NCI-H128 (cell line): Measurements from ENCODE around the gene CAMK1D.
A peak's percentile ranks its signal among the peaks of the same experiment; 100 is the strongest.

Source experiments
- DNase-seq: peaks from one replicate; lab custom pipeline; 2025; ENCODE audit not compliant: unreplicated experiment; lab: John Stamatoyannopoulos, UW

Gene CAMK1D

GRCh38 chr10:12589291-12589690, 239.9 kb downstream of the CAMK1D start:
- no peak for DNase-seq

- DNase-seq = no peak
These were observed 240.4 kb downstream of the CAMK1D start for GRCh38 chr10:12589791-12590190.

DNA sequence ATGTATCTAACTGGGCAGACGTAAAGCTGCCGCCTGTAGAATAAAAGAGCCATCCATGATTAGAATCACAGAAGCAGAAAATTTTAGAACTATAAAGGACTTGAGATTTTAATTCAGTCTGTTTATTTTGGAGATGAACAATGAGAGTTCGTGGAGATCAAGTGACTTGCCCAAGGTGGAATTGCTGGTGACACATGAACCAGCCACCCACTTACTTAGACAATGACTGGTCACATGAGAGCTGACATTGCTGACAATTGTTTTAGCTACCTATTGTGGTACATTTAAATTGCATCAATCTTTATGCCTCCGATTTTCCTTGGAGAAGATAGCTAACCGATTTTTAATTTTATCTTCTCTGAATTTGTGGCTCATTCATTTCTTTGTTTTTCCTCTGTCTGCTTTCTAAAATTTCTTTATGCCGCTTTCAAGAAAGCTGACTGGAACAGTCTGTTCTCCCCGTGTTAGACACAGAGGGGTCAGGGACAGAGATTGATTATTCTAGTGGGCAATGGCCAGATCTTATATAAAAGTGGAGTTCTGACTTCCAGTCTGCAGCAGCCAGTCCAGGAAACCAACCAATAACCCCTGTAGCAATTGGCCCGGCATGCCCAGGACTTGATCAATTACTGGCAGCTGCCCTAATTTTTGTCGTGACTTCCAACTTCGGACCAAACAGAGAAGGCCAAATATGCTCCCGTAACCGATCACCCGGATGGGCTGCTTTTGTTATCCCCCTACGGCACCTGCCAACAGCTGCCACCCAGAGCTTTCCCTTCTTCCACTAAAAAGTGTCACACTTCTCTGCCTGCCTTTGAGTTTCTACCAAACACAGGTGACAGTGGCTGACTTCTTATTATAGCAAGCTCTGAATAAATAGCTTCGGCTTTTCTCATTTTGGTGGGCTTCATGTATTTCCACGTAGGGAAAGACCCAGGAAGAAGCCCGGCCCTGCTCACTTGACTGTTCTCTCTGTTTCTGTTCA, 241.6 kb downstream of the CAMK1D start:
- DNase-seq = no peak

- DNase-seq = no peak
These were observed 243.6 kb downstream of the CAMK1D start for GRCh38 chr10:12592967-12593366.

DNA sequence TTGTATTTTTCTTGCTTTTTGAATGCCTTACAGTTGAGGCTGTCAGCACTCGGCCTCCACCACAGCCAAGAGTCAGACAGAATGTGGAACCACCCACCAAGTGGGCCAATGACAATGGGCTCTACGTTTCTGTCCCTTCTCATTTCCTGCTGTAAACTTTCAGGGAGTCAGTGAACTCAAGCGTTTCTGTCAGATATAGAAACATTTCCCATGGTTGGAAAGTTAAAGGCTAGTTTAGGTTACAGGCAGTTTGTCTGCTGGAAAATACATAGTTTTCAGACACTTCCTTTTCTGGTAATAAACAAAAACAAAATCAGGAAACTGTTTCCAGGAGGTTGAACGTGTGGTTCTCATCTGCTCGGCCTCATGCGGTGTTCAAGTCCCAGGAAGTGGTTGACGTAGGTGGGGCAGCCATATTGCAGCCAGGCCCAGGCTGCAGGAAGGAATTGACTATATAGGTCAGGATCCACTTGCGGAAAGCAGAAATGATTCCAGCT, 245.1 kb downstream of the CAMK1D start:
- DNase-seq = no peak

GRCh38 chr10:12595936-12596576, 246.7 kb downstream of the CAMK1D start:
- no peak for DNase-seq

DNA sequence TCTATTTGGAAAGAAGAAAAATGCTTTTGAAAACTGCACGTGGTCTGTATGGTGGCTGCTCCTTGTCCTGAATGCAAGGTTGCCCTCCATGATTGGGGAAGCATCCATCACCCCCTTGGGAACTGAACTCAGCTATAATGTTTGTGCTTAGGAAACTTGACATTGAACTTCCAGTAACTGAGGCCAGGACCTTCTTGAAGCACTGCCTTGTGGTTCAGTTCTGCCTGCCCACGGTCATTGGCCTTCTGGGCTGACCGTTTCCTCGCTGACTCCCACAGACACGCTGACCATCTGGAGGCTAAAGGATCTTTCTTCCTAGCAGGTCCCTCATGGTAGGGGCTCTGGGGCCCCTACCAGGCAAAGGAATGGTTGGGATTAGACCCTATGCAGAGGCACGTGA, 247.8 kb downstream of the CAMK1D start:
- no peak for DNase-seq

GRCh38 chr10:12597788-12598765, 248.7 kb downstream of the CAMK1D start:
- peak; percentile 61 for DNase-seq

DNA sequence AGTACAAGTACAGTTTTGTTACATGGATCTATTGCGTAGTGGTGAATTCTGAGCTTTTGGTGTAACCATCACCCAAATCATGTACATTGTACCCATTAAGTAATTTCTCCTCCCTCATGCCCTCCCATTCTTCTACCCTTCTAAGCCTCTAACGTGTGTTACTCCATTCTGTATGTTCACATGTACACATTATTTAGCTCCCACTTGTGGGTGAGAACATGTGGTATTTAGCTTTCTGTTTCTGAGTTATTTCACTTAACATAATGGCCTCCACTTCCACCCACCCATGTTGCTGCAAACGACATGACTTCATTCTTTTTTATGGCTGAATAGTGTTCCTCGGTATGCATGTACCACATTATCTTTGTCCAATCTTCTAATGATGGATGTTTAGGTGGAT, 251.3 kb downstream of the CAMK1D start:
- DNase-seq = no peak

- no peak for DNase-seq
These were observed 253.2 kb downstream of the CAMK1D start for GRCh38 chr10:12602521-12602920.

DNA sequence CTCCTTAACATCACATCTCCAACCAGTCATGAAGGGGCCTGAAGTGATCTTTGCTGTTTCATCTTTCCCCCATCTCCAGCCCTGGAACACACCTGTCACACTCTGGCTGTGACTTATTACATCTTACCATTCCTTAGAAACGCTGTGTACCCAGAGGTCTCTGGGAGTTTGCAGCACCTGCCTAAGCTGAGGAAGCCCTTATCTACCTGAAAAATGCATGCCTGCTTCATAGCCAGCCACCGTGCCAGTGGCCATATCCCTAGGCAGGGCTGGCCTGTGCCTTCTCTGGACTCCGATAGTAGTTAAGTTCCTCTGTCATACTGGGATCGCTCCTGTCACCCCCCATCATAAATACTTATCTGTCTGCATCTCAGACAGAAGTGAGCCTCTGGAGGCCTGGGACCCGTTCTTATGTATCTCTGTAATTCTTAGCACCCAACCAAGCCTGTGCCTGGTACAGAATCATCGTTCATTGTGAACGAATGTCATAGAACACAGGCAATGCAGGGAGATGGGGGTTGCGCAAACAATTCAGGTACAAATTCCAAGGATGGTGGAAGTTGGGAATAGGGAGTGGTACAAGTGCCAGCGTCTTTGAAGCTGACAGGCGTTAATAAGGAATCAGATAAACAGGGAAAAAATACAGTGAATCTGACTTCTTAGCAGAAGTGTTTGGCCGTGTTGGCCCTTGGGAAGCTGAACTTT, 254.6 kb downstream of the CAMK1D start:
- no peak for DNase-seq

DNA sequence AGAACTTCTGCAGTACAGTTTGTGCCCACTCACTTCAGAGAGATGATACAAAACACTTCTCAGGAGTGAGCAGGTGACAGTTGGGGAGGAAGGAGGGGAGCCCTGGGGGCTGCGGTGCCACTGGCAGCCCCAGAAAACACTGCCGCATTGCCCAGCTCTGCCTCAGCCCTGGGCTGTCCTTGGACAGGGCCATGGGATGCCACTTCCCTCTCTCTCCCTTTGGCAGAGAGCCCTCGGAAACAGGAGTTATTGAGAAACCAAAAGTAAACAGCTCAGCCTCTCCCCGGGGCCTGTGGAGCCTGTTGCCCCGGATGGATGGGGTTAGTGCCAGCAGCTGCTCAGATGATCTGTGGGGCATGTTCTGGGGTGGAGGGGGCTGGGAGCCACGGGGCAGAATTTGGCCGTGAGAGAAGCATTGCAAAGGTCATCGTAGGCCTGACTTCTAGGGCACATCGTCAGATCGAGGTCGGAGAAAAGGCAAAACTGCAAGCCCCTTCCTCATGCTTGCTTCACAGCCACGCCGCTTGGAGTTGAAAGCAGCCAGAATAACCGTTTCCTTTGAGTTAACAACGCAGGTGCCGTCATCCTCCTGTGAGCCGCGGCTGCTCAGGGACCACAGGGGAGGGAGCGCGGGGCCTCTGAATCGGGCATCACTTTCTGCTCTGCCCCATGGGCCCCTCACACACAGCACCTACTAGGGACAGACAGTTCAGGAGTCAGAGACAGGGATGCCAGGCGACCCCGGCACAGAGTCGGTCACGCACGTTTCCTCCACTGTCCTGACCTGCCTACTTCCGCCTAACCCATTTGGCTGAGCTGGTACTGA, 256.4 kb downstream of the CAMK1D start:
- DNase-seq = peak; percentile 58

DNA sequence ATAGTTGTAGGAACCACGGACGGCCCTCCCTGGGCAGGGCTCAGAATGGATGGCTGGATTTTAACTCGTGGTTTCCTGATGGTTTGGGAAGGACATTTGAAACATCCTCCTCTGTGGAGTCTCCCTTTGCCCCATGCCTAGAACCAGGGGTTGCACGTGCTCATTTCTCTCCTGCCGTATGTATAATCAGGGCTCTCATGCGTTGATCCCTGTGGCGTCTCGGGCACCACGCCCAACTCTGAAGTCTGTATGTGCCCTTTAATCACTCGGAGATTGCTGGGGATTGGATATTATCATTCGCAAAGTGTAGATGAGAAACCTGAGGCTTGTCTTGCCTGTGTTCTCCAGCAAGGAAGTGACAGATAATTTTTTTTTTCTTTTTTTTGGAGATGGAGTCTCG, 257.1 kb downstream of the CAMK1D start:
- peak; percentile 43 for DNase-seq

- no peak for DNase-seq
These were observed 259.4 kb downstream of the CAMK1D start for GRCh38 chr10:12608761-12609160.

DNA sequence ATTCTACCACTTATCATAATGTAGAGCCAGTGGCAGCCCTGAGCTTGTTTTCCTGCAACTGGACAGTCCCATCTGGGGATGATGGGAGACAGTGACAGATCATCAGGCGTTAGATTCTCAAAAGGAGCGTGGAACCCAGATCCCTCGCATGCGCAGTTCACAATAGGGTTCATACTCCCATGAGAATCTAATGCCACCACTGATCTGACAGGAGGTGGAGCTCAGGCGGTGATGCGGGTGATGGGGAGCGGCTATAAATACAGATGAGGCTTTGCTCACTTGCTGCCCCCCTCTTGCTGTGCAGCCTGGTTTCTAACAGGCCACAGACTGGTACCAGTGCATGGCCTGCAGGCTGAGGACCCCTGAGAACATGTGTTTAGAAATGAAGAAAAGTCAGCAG, 260.1 kb downstream of the CAMK1D start:
- no peak for DNase-seq

DNA sequence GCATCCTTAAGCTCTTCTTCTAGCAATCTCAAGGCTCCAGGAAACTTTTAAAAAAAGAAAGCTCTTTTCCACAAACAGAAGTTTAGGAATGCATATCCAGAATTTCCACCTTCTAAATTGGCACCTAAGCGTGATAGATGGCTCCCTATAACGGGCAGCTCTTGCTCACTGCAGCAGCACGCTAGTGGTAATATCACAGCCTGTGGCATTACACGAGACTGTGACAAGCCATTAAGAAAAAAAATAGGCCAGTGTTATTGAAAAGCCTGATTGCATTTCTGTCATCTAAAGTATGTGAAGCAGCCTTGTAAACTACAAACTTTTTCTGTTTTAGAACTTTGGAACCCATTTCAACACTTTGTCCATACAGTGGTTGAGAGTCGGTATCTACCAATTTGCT, 263.8 kb downstream of the CAMK1D start:
- no peak for DNase-seq

- no peak for DNase-seq
These were observed 265.0 kb downstream of the CAMK1D start for GRCh38 chr10:12614177-12614995.
